ENCODE data around the gene TNP2. TPM values are rescaled to one million over a fixed set of nuclear protein-coding genes. Genes with fewer than 3 reads are reported as not detected.
A peak's percentile ranks its signal among the peaks of the same experiment; 100 is the strongest.

TNP2 gene
- total RNA-seq: not detected in 2 replicates

DNA sequence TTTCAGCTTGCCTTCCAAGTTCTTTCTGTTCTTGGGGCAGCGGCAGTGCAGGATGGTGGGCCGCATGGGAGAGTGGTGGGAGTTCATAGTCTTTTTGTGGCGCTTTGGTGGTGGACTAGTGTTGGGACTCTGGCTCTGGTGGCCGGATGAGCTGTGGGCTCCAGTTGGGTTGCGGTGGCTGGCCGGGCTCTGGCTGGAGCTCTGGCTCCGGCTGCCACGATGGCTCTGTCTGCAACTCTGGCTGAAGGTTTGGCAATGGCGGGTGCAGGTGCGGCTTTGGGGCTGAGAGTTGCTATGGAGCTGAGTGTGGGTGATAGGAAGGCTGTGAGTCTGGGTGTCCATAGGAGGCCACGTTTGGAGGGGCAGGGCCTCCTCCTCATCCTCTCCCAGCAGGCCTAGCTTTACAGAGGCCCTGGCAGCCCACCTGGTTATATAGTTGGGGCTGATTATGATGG, at the start of gene TNP2:
Gene TNP2 (minus strand): TSS at position 405 of the 455 bp plus-strand sequence. CDS start 63 bp downstream, at position 342.
- no peak for DNase-seq (ENCODE audit: low read depth in 2 of 2)

DNA sequence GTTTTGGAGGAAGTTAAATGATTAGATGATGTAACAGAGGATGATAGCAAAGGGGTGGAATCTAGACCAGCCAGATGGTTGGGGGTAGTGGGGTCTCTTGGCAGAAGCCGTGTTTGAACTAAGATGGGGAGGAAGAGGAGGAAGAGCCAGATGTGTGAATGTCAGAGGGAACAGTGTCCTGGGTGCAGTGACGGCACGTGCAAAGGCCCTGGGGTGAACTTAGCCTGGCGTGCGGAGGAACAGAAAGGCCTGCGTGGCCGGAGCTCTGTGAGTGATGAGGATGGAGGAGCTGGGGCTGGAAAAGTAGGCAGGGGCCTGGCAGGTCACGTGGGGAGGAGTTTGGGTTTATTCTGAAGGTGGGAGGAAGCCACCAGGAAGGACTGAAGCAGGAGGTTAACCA, 49.7 kb upstream of the TNP2 start:
- DNase-seq (ENCODE audit: low read depth in 2 of 2): no peak

DNA sequence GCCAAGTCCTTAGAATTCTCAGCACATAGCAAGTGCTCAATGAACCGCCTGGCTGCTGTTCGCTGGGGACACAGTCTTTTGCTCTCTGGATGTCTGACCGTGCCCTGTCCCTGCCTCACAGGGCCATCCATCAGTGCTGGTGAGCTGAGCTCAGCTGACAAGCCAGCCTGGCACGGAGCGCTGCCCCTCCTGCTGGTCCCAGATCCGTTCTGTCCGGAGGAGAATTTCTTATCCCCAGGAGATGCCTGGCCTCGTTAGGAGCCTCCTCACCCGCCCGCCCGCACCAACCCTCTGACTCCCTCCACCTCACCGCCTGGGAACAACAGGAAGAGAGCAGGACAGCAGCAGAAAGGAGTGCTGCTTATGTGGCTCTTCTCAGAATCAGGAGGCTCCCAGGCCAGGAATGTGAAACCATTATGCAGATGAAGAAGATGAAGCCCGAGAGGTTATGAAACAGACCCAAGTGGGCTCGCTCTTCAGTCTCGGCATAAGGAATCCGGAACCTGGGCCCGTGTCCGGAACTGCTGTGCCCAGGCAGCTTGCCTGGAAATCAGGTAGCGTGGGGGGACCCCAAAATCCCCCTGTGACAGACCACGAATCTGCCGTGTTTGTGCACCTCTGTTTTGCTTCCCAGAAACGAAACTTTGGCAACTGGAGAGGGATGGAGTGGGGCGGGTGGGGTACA, 47.3 kb upstream of the TNP2 start:
- DNase-seq (ENCODE audit: low read depth in 2 of 2): no peak

DNA sequence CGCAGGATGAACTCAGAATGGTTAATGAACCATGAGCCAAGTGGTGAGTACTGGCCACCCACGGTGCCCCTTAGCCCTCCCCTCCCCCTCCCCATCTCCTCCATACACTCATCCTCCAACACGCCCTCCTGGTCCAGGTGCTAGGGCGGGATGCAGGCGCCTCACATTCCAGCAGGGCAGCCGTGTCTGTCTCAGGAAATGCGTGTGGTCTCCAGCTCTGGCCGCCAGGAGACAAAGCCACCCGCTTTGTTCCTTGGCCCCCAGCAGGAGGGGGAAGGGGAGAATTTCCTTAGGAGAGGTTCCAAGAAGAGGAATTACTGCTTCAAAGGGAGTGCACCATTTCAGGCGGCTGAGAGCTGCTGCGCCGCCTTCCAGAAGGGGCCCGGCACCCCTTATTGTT, 46.4 kb upstream of the TNP2 start:
- no peak for DNase-seq (ENCODE audit: low read depth in 2 of 2)

DNA sequence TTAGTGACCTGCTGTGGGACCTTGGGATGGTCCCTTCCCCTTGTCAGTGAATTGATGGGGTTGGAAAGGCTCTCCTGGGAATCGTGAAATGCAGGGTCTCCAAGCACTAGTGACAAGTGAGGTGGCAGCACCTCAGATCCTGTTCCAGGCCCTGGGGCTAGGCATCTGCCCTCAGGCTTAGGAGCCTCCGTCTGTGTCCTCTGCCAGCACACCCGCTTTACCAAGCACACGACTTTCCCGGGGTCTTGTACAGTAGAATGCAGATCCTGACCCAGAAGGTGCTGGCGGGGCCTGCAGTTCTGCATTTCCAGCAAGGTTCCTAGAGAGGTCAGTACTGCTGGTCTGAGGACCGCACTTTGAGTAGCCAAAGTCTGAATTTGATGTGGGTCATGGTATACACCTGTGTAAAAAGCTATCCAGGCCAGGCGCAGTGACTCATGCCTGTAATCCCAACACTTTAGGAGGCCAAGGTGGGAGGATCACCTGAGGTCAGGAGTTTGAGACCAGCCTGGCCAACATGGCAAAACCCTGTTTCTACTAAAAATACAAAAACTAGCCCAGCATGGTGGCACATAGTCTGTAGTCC, 45.3 kb upstream of the TNP2 start:
- DNase-seq (ENCODE audit: low read depth in 2 of 2): no peak

DNA sequence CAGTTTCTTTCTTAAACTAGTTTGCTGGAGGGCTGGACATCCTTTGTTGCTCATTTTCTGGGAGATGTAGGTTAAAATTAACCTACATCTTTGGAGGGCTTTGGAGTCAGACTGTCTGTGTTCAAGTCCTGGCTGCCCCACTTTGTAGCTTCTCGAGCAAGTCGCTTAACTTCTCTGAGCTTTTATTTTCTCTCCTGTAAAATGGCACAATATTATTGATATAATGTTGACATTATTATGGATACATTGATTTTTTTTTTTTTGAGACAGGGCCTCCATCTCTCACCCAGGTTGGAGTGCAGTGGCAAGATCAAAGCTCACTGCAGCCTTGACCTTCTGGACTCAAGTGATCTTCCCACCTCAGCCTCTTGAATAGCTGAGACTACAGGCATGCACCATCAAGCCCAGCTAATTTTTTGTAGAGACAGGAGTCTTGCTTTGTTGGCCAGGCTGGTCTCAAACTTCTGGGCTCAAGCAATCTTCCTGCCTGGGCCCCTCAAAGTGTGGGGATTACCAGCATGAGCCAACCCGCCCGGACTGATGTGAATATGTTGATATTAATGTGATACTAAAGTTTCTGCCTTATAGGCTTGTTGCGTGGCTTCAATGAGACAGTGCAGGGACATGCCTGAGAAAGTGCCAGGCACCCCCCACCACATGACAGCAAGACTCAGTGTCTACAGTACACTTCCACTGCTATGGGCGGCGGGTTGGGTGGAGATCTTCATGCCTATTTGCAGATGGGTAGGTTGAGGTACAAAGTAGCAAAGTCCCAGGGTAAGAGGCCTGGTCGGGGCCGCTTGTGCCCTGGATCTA, 44.6 kb upstream of the TNP2 start:
- no peak for DNase-seq (ENCODE audit: low read depth in 2 of 2)

DNA sequence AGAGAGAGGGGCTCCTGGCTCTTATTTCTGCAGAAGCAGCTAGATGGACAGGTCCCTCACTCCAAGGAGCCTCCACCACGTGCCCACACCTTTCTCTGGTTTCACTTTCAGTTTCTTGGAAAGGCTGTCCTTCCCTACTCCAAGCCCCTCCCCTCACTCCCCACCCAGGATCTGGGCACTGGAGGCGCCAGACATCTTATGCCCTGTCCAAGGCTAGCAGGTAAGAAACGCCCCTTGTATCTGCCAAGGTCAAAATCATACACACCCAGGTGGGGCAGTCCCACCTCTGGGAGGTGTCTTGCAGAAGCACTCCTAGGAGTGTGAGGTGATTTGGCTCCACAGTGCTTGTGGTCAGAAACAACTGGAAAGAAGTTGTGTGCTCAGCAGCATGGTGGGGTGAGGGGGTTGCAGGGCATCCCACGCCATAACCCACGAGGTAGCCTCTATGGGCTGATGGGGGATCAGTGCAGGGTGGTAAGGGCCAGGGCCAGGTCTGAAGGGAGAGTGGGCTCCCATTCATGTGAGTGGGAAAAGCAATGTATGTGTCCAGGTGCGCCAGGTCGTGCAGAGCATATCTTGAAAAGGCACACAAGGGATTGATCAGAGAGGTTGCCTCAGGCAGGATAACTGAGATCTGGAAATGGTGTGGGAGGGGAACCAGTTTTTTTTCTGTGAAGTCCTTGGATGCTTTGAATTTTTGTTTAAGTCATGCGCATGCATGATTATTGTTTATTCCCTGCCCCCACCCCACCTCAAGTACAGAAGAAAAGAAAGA, 43.8 kb upstream of the TNP2 start:
- DNase-seq (ENCODE audit: low read depth in 2 of 2): no peak

DNA sequence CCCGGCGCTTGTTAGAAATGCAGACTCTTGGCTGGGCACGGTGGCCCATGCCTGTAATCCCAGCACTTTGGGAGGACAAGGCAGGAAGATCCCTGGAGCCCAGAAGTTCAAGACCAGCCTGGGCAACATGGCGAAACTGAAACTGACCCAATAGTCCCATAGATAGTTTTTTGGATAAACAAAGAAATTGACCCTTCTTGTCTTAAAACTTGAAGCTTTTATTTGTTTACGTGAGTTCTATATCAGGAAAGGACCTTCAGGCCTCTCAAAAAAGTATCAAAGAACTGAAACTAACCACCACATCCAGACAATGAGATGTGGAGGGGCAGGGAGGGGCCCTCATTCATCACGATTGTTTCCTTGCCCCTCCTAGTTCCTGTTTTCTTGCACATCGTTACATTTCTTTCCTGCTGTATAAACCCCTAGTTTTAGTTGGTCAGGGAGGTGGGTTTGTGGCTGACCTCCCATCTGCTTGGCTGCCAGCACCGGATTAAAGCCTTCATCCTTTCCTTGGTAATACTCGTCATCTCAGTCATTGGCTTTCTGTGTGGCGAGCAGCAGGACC, 42.0 kb upstream of the TNP2 start:
- peak in 1 of 2 donors; percentile 30 for DNase-seq (ENCODE audit: low read depth in 2 of 2)

DNA sequence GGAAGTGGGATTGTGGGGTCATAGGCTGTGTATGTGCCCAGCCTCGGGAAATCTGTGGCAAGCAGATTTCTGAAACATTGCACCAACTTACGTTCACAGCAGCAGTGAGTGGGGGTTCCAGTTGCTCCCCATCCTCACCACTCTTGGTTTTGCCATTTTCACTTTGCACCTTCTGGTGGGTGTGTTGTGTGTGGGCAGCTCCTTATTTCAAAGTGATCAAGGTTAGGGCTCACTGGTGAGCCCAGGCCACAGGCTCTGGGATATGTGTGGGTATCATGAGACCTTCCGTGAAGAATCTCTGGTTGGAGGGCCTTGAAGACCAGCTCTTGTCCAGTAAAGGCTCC, 41.5 kb upstream of the TNP2 start:
- no peak for DNase-seq (ENCODE audit: low read depth in 2 of 2)

DNA sequence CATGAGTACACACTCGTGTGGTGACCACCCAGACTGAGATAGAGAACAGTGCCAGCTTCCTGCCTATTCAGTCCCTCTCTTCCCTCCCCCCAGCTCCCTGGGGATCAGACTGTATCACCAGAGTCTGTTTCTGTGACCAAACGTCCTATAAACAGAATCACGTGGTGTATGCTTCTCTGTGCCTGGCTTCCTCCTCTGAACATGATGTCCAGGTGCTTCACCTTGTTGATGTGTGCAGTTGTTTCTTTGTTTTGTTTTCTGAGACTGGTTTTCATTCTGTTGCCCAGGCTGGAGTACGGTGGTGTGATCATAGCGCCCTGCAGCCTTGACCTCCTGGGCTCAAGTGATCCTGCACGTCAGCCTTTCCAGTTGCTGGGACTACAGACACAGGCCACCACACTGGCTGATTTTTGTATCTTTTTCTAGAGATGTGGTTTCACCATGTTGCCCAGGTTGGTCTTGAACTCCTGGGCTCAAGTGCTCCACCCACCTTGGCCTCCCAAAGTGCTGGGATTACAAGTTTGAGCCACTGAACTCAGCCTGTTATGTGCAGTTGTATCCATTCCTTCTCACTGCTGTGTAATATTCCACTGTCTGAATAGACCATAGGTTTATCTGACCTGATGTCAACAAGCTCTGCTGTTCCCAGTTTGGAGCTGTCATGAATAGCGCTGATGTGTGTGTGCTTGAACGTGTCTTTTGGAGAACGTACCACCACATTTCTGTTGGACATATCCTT, 40.9 kb upstream of the TNP2 start:
- DNase-seq (ENCODE audit: low read depth in 2 of 2): no peak

DNA sequence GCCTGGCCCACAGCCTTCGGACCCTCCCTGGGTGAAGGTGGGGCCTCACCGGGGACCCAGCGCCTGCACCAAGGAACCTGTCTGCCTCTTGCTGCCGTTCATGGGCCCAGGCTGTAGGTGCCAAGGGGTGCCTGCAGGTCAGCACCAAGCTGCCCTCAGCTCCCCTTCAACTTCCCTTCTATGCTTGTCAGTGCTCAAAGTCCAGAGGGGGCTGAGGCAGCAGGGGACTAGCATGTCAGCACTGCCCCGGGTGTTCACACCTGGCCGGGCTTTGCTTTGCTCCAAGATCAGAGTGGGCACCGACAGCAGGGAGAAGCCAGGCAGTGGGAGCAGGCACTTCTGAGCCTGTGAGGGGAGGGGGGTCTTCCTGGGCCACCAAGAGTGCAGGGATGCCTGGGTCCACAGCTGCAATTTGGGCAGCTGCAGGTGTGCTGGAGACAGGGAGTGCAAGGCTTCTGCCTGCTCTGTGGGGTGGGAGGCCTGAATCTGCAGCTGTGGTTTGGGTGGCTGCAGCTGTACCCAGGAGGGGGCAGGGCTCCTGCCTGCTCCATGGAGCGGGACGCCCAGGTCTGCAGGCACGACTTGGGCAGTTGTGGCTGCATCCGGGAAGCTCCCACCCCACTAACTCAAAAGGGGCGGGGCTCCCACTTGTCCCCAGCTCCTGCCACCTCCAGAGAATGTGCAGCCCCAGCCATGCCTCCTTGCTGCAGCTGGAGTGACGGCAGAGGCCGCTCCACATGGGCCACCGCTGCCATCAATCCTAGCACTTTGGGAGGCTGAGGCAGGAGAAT, 39.6 kb upstream of the TNP2 start:
- DNase-seq (ENCODE audit: low read depth in 2 of 2): no peak

DNA sequence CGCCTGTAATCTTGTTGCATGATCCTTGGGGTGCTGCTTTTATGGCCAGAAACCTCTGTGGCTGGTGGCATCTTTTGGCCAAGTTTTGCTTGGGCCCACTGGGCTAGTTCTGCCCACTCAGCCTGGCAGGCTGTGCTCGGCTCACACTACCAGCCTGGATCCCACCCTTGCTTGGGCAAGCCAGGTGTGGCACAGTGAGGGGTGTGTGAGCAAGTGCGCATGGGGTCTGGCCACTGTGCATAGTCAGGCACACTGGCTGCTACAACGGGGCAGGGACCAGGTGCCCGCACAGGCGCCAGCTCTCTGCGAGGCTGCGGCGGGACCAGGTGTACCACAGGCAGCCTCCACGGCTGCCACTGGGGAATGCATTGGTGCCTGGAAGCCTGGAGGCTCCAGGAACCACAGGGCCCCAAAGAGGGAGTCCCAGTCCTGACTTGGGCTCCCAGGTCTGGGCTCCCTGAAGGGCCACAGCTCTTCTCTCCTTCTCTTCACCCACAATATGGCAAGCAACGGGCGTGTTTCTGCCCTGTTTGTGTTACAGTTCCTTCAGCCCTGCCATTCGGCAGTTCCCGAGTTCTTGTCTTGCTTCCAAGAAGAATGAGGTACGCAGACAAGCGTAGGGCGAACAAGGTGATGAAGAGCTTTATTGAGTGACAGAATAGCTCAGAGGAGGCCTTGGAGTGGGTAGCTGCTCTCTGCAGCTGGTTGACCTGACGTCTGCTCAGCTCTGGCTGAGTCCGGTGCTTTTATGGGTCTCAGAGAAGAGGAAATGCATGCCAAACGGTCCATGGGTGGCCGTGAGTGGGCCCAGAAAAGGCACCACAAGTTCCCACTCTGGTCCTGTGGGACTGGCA, 38.7 kb upstream of the TNP2 start:
- no peak for DNase-seq (ENCODE audit: low read depth in 2 of 2)

DNA sequence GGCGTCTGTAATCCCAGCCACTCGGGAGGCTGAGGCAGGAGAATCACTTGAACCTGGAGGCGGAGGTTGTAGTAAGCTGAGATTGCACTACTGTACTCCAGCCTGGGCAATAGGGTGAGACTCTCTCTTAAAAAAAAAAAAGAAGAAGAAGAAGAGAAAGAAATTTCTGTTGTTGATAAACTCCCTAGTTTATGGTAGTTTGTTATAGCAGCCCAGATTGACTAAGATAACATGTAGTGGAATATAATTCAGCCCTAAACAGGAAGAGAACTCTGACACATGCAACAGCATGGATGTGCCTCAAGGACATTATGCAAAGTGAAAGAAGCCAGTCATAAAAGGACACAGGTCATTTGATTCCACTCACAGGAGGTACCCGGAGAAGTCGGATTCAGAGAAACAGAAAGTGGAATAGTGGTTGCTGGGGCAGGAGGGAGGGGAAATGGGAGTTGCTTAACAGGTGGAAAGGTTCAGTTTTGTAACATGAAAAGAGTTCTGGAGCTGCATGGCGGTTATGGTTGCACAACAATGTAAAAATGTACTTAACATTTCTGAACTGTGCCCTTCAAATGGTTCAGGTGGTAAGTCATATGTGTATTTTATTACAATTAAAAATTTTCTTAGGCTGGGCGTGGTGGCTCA, 38.0 kb upstream of the TNP2 start:
- DNase-seq (ENCODE audit: low read depth in 2 of 2): no peak

DNA sequence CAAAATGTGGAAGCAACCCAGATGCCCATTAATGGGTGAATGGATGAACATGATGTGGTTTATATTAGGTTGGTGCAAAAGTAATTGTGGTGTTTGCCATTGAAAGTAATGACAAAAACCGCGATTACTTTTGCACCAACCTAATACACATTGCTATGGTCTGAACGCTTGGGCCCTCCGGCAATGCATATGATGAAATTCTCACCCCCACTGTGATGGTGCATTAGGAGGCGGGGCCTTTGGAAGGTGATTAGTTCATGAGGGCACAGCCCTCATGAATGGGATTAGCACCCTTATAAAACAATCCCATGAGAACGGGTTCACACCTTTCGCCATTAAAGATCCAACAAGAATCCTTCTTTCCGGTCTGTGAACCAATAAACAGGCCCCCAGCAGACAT, 37.3 kb upstream of the TNP2 start:
- no peak for DNase-seq (ENCODE audit: low read depth in 2 of 2)

DNA sequence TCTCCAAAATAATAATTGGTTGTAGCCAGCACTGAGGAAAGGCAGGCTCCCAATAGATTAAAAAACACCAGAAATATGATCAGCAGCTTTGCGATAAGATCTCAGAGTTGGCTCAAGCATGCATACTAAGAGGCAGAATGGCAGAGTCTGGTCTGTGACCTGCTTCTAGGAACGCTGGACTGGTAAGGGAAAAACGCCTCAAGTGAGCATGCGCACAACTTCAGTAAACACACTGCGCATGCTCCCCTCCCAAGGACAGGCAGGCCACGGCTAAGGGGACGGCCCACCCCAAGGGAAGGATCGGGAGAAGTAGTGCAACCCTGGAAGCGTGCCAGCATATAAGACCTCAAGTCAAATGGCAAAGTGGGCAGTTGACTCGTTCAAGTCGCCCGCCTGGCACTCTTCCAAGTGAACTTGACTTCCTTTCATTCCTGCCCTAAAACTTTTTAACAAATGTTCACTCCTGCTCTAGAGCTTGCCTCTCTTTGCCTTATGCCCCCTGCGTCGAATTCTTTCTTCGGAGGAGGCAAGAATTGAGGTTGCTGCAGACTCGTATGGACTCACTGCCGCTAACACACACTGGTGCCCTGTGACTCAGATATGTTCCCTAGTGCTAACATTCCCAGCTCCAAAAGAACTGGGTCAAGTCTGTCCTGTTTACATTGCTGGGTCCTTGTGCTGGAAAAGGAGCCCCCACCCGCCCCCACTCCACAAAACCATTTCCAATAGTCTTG, 34.4 kb upstream of the TNP2 start:
- DNase-seq (ENCODE audit: low read depth in 2 of 2): no peak

DNA sequence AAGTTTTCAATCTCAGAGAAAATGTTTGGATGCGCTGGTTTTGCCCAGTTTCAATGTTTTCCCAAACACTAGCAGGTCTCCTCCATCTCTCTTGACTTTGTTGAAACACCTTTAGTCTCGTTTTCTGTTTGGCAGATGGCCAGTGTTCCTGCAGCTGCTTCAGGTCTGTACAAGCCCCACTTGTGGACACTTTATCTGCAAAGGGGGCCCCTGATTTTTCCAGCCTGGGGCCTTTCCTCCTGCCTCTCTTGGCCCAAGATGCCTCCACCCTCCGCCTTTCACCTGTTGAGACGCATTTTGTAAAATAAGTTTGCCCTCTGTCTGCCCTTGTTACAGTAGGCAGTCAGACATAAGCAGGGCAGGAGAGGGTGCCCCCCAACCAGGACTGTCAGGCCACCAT, 33.9 kb upstream of the TNP2 start:
- DNase-seq (ENCODE audit: low read depth in 2 of 2): no peak

DNA sequence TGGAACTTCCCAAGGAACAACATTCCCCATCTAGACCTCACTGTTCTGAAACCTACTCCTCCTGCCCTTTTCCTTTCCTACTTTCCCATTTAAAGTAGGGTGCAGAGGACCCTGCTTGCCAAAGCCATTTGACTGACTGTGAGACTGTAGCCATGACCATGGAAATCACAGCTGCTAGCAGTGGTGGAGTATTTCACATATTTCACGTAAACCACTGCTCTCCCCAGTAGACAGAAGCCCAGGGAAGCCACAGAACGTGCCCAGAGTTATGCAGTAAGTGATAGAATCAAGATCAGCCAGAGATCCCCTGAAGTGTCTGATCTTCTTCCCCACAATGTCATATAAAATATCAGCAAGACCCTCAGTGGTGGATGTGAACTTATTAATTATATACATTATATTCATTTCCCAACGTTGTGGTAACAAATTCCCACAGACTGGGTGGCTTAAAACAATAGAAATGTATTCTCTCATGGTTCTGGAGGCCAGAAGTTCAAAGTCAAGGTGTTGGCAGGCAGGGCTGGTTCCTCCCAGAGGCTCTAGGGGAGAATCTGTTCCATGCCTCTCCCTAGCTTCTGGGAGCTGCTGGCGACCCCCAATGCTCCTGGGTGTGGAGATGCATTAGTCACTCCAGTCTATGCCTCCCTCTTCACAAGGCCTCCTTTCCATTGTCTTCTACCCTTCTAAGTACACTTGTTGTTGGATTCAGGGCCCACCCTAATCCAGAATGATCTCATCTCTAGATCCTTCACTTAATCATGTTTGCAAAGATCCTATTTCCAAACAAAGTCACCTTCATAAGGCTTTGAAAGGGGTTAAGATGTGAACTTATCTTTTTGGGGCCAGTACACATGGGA, 32.7 kb upstream of the TNP2 start:
- DNase-seq (ENCODE audit: low read depth in 2 of 2): no peak
